MCF 10A (cell line): ENCODE measurements around the gene LRRC49. TPM values are rescaled to one million over a fixed set of nuclear protein-coding genes. Genes with fewer than 3 reads are reported as not detected.

Experiments
- BruUV-seq: library from RNA; stranded (reverse); fragments of 400-500 nt; replicated peaks from 2 replicates; lab custom pipeline; 2021; lab: Mats Ljungman, UMichigan
- CTCF ChIA-PET: fragments of 300-600 bp; sonication (Branson Sonifier 250); formaldehyde crosslinking; extraction: SDS; loops from one replicate; lab custom pipeline; 2021; ENCODE audit warnings: antibody characterized with exemption, inconsistent platforms; lab: Yijun Ruan, JAX
- POLR2A ChIA-PET: fragments of 300-600, 350-650 bp; sonication (Branson Sonifier 250); formaldehyde crosslinking; extraction: SDS; loops from one replicate; lab custom pipeline; 2020; ENCODE audit warnings: antibody characterized with exemption, inconsistent platforms; lab: Yijun Ruan, JAX
- DNase-seq: peaks from one replicate; pipeline ENCODE4 v3.0.0-alpha.2; 2018; ENCODE audit not compliant: unreplicated experiment
- H3K27ac Mint-ChIP-seq: one replicate; pipeline ENCODE4 v1.8.0; 2022; ENCODE audit warnings: mild to moderate bottlenecking, low read depth, mixed read lengths; ENCODE audit not compliant: unreplicated experiment
- H3K27me3 Mint-ChIP-seq: one replicate; pipeline ENCODE4 v1.8.0; 2022; ENCODE audit warnings: mixed read lengths; ENCODE audit not compliant: insufficient read depth, unreplicated experiment
- H3K36me3 Mint-ChIP-seq: one replicate; pipeline ENCODE4 v1.8.0; 2022; ENCODE audit warnings: mild to moderate bottlenecking, moderate library complexity, mixed read lengths; ENCODE audit not compliant: insufficient read depth, unreplicated experiment
- H3K4me1 Mint-ChIP-seq: one replicate; pipeline ENCODE4 v1.8.0; 2022; ENCODE audit warnings: mixed read lengths; ENCODE audit not compliant: insufficient read depth, unreplicated experiment
- H3K4me3 Mint-ChIP-seq: one replicate; pipeline ENCODE4 v1.8.0; 2022; ENCODE audit warnings: mild to moderate bottlenecking, moderate library complexity, mixed read lengths; ENCODE audit not compliant: unreplicated experiment
- H3K9me3 Mint-ChIP-seq: one replicate; pipeline ENCODE4 v1.8.0; 2022; ENCODE audit warnings: mixed read lengths; ENCODE audit not compliant: unreplicated experiment
- CTCF ChIP-seq: fragments of 200-600 bp; IDR thresholded peaks from one replicate; pipeline ENCODE4 v1.8.0; 2022; ENCODE audit warnings: antibody characterized with exemption, mild to moderate bottlenecking; ENCODE audit not compliant: unreplicated experiment
- intact Hi-C: fragments of 100-400 bp; cut with micrococcal nuclease; formaldehyde crosslinking; loops from 2 replicates; pipeline ENCODE4 v1.14.1; 2022
- total RNA-seq: library from RNA; stranded (reverse); gene quantifications from 2 replicates; pipeline ENCODE4 v1.2.3, GENCODE V29; 2022

The LRRC49 gene
- total RNA-seq, 1 experiment from 2014 or later: 8.4 TPM

DNA sequence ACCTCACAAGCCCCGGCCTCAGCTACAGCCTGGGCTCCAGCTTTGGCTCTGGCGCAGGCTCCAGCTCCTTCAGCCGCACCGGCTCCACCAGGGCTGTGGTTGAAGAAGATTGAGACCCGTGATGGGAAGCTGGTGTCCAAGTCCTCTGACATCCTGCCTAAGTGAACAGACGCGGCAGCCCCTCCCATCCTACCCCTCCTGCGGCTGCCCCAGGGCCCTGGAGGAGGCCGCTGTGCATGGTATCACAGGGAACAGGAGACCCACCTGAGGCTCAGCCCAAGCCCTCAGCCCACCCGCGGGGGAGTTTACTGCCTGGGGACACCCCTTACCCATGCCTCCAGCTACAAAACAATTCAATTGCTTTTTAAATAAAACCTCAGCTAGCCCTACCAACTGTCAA is 32.6 kb upstream of the LRRC49 start:
- DNase-seq: no peak
- Mint-ChIP-seq H3K36me3 (no peaks in the 10 kb centered on the region), H3K9me3 (no peaks in the 10 kb centered on the region), H3K27me3 (no peaks in the 10 kb centered on the region), H3K27ac (no peak overlapping the region), H3K4me3 (no peak overlapping the region), H3K4me1 (peaks cover 33% of the 10 kb centered on the region)
- CTCF ChIA-PET: interaction anchor here (1.6 to 3.8 kb wide), 2 partner anchors 15 to 35 kb away, joined by 7 to 11 read pairs; no protein-coding TSS in a partner anchor
- intact Hi-C loops: no loop called here
- POLR2A ChIA-PET: no interaction called here
- TF ChIP-seq CTCF: no peak
- no TSS peak for BruUV-seq

DNA sequence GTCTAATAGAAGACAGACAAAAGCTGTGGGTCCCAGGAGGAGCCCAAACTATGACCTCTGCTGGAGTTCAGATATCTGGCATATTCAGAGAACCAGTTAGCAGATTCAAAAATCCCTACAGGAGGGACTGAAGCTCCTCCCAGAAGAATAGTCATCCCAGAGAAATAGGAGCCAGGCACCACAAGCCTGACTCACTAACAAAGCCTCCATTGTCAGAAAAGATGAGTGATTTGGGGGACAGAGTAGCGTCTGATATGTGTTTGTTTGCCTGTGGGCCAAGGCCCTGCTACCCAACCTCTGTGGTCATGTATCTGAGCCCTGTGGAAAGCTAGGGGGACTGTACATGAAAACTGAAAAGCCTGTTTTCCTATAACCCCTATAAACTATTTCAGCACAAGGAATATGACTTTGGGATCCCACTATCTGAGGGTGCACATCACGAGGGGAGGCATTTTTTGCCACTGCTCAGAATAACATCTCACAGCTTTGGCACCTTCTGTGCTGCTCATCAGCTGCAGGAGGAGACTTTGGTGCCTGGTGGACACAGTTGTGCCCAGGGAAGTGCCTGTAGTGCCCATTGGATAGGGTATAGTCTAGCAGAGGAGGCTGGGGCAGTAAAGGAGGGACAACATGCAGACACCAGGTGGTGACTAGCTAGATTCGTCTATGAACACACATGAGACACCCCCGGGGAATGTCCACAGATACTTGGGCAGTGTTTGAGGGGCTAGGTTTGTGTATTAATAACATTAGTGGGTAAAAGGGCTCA is 29.0 kb upstream of the LRRC49 start:
- no peaks in the 10 kb centered on the region for H3K9me3 Mint-ChIP-seq
- no peak overlapping the region for H3K27ac Mint-ChIP-seq
- DNase-seq: peak; percentile 72
- ChIA-PET CTCF (interaction anchor here (0.6 to 1.1 kb wide), 6 partner anchors 9 to 163 kb away, joined by 3 to 5 read pairs (median 4); no protein-coding TSS in a partner anchor), POLR2A (interaction anchor here (0.7 to 1.8 kb wide), 5 partner anchors 10 to 104 kb away, joined by 4 to 19 read pairs (median 5); partner anchors contain the start of gene LARP6)
- peaks cover 26% of the 10 kb centered on the region for H3K4me1 Mint-ChIP-seq
- no peaks in the 10 kb centered on the region for H3K27me3 Mint-ChIP-seq
- intact Hi-C loops: no loop called here
- no peak for TF ChIP-seq CTCF
- peaks cover 5% of the 10 kb centered on the region for H3K36me3 Mint-ChIP-seq
- no TSS peak for BruUV-seq
- no peak overlapping the region for H3K4me3 Mint-ChIP-seq

- Mint-ChIP-seq H3K4me3 (no peak overlapping the region), H3K27me3 (no peaks in the 10 kb centered on the region), H3K4me1 (peaks cover 26% of the 10 kb centered on the region), H3K27ac (no peak overlapping the region), H3K36me3 (peaks cover 6% of the 10 kb centered on the region), H3K9me3 (no peaks in the 10 kb centered on the region)
- no peak for DNase-seq
- no peak for TF ChIP-seq CTCF
- intact Hi-C loops: no loop called here
- CTCF ChIA-PET: no interaction called here
- POLR2A ChIA-PET: interaction anchor here (2.0 to 4.5 kb wide), 2 partner anchors 10 to 14 kb away, joined by 12 to 20 read pairs; partner anchors contain the start of gene LARP6
- no TSS peak for BruUV-seq
Measured at GRCh38 chr15:70866982-70867641, 25.5 kb upstream of the LRRC49 start.
